ENCODE results near the gene WNT4.

WNT4 gene

DNA sequence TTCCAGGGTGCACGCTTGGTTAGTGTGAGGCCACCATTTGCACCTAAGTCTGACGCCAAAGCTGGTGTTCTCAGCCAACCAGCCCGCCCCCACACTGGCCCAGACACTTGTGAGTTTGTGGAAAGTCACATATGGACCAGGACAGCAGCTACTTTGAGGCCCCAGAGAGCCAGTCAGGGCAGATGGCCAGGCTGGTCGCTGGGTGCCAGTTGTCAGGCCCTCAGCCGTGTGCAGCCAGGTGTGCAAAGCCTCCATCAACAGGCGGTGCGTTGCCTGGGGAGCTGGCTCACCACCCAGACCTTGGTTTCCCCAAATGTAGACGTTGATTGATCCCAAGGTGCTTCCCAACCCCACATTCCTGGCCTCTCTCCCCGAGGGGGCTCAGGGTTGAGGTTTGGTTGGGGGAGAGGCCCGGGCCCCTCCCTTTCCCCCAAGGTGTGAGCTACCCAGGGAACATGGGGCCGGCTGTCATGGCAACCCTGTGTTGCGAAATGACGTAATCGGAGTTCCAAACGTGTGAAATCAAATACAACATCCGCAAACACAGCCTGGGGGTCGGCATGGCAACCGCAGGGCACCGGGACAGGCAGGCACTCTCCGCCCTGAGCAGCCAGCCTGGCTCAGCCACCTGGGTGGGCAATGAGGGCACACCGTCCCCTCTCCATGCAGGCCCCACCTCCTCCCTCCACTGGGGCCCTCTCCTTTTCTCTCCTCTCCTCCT lies 42.2 kb upstream of the WNT4 start:
- peak; percentile 20 for DNase-seq (ENCODE audit: low read depth)
- TF ChIP-seq, protein P1, sequence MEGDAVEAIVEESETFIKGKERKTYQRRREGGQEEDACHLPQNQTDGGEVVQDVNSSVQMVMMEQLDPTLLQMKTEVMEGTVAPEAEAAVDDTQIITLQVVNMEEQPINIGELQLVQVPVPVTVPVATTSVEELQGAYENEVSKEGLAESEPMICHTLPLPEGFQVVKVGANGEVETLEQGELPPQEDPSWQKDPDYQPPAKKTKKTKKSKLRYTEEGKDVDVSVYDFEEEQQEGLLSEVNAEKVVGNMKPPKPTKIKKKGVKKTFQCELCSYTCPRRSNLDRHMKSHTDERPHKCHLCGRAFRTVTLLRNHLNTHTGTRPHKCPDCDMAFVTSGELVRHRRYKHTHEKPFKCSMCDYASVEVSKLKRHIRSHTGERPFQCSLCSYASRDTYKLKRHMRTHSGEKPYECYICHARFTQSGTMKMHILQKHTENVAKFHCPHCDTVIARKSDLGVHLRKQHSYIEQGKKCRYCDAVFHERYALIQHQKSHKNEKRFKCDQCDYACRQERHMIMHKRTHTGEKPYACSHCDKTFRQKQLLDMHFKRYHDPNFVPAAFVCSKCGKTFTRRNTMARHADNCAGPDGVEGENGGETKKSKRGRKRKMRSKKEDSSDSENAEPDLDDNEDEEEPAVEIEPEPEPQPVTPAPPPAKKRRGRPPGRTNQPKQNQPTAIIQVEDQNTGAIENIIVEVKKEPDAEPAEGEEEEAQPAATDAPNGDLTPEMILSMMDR (conservative IDR thresholded peaks at IDR 0.05; ENCODE audit: low read depth, low read length) = no peak
- H3K4me3 ChIP-seq (ENCODE audit: low read depth, low read length) = no peak overlapping the region

GRCh38 chr1:22184454-22184853 lies 41.6 kb upstream of the WNT4 start:
- TF ChIP-seq, protein P1 (conservative IDR thresholded peaks at IDR 0.05; ENCODE audit: low read depth, low read length) = no peak
- no peak for DNase-seq (ENCODE audit: low read depth)

GRCh38 chr1:22182715-22183114 lies 39.8 kb upstream of the WNT4 start:
- H3K4me3 ChIP-seq (ENCODE audit: low read depth, low read length) = no peak overlapping the region
- DNase-seq (ENCODE audit: low read depth) = no peak
- TF ChIP-seq, protein P1 (conservative IDR thresholded peaks at IDR 0.05; ENCODE audit: low read depth, low read length) = no peak

More at GRCh38 chr1:22184454-22184853, 41.6 kb upstream of the WNT4 start:
- H3K4me3 ChIP-seq (ENCODE audit: low read depth, low read length) = no peak overlapping the region

- no peak overlapping the region for H3K4me3 ChIP-seq (ENCODE audit: low read depth, low read length)
- DNase-seq (ENCODE audit: low read depth) = no peak
- TF ChIP-seq, protein P1 (conservative IDR thresholded peaks at IDR 0.05; ENCODE audit: low read depth, low read length) = no peak
Observed at GRCh38 chr1:22179197-22179803, 36.4 kb upstream of the WNT4 start.

GRCh38 chr1:22177354-22178003 lies 34.6 kb upstream of the WNT4 start:
- H3K4me3 ChIP-seq (ENCODE audit: low read depth, low read length) = no peak overlapping the region
- TF ChIP-seq, protein P1 (conservative IDR thresholded peaks at IDR 0.05; ENCODE audit: low read depth, low read length) = no peak
- DNase-seq (ENCODE audit: low read depth) = no peak

DNA sequence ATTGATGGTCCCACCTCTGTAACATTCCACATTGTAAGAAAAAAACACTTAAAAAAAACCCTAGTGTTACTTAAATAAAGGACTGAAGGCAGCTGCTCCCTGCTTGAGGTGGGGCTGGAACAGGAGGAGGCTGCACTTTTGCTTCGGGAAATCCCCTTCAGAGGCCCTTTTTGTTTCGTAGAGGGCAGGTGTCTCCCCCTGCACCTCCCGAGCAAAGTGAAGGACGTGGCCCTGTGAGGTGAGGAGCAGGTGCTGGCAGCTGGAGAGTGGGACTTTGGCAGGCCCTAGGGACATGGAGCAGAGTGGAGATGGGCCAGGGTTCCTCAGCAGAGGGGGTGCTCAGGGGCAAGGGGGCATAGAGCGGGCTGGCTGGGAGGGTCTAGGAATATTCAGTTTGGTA lies 33.4 kb upstream of the WNT4 start:
- TF ChIP-seq, protein P1 (conservative IDR thresholded peaks at IDR 0.05; ENCODE audit: low read depth, low read length) = no peak
- no peak for DNase-seq (ENCODE audit: low read depth)
- H3K4me3 ChIP-seq (ENCODE audit: low read depth, low read length) = no peak overlapping the region
